Measurements from ENCODE around the gene DAD1. TPM values are rescaled to one million over a fixed set of nuclear protein-coding genes. Genes with fewer than 3 reads are reported as not detected.

Gene DAD1
- total RNA-seq, 2 donors from 2014 or later = 91.3 to 104 TPM

GRCh38 chr14:22553445-22553844 lies 35.6 kb downstream of the DAD1 start:
- intact Hi-C loops (cut with DNase I) = loop anchor here (10.0 kb wide), 1 partner anchor 301 kb away; no protein-coding TSS in a partner anchor
- Histone ChIP-seq H3K4me3 (no peak overlapping the region), H3K9me3 (no peaks in the 10 kb centered on the region), H3K27me3 (no peaks in the 10 kb centered on the region), H3K36me3 (replicated peaks in 1 of 2; ENCODE audit: insufficient read depth in 1 of 2, low read depth in 2 of 2) (no peaks in the 10 kb centered on the region), H3K4me1 (peaks cover 20% of the 10 kb centered on the region), H3K27ac (no peak overlapping the region)
- 69 to 76% methylated on average over 5 of the region's 5 CpGs for WGBS, 2 donors
- no peak for TF ChIP-seq POLR2A (IDR thresholded peaks at IDR 0.05)
- no peak for TF ChIP-seq CTCF (IDR thresholded peaks at IDR 0.05)
- ATAC-seq (no peak), DNase-seq (no peak)

- no peaks in the 10 kb centered on the region for H3K36me3 ChIP-seq (replicated peaks in 1 of 2; ENCODE audit: insufficient read depth in 1 of 2, low read depth in 2 of 2)
- no peak for DNase-seq
- H3K4me3 ChIP-seq = no peak overlapping the region
- no peaks in the 10 kb centered on the region for H3K9me3 ChIP-seq
- ATAC-seq = no peak
- 85 to 100% methylated on average over 1 to 2 of the region's 2 CpGs for WGBS, 2 donors
- H3K27ac ChIP-seq = no peak overlapping the region
- intact Hi-C loops (cut with DNase I) = loop anchor here (10.0 kb wide), 1 partner anchor 302 kb away; no protein-coding TSS in a partner anchor
- no peaks in the 10 kb centered on the region for H3K27me3 ChIP-seq
- peaks cover 20% of the 10 kb centered on the region for H3K4me1 ChIP-seq
- TF ChIP-seq POLR2A (IDR thresholded peaks at IDR 0.05) = no peak
- TF ChIP-seq CTCF (IDR thresholded peaks at IDR 0.05) = no peak
Measured at GRCh38 chr14:22552827-22553076, 36.3 kb downstream of the DAD1 start.

- peaks cover 19% of the 10 kb centered on the region for H3K4me1 ChIP-seq
- H3K27me3 ChIP-seq = no peaks in the 10 kb centered on the region
- DNase-seq (no peak), ATAC-seq (no peak)
- intact Hi-C loops (cut with DNase I) = loop anchor here (10.0 kb wide), 1 partner anchor 303 kb away; no protein-coding TSS in a partner anchor
- H3K36me3 ChIP-seq (replicated peaks in 1 of 2; ENCODE audit: insufficient read depth in 1 of 2, low read depth in 2 of 2) = no peaks in the 10 kb centered on the region
- 59 to 61% methylated on average over 8 to 13 of the region's 13 CpGs for WGBS, 2 donors
- H3K4me3 ChIP-seq = no peak overlapping the region
- TF ChIP-seq CTCF (IDR thresholded peaks at IDR 0.05) (no peak), POLR2A (IDR thresholded peaks at IDR 0.05) (no peak)
- no peak overlapping the region for H3K27ac ChIP-seq
- no peaks in the 10 kb centered on the region for H3K9me3 ChIP-seq
Measured at GRCh38 chr14:22552001-22552826, 36.8 kb downstream of the DAD1 start.

GRCh38 chr14:22551605-22551997 lies 37.4 kb downstream of the DAD1 start:
- WGBS, 2 donors = 43 to 54% methylated on average over 5 of the region's 5 CpGs
- TF ChIP-seq CTCF (IDR thresholded peaks at IDR 0.05) (no peak), POLR2A (IDR thresholded peaks at IDR 0.05) (no peak)
- H3K36me3 ChIP-seq (replicated peaks in 1 of 2; ENCODE audit: insufficient read depth in 1 of 2, low read depth in 2 of 2) = no peaks in the 10 kb centered on the region
- no peaks in the 10 kb centered on the region for H3K27me3 ChIP-seq
- intact Hi-C loops (cut with DNase I) = loop anchor here (10.0 kb wide), 1 partner anchor 303 kb away; no protein-coding TSS in a partner anchor
- DNase-seq (no peak), ATAC-seq (no peak)
- no peak overlapping the region for H3K4me3 ChIP-seq
- no peaks in the 10 kb centered on the region for H3K9me3 ChIP-seq
- peaks cover 16% of the 10 kb centered on the region for H3K4me1 ChIP-seq
- no peak overlapping the region for H3K27ac ChIP-seq
